M059J (cell line): ENCODE data around the gene DDX39A. TPM values are rescaled to one million over a fixed set of nuclear protein-coding genes. Genes with fewer than 3 reads are reported as not detected.

Experiments used
- DNase-seq: peaks from one replicate; pipeline ENCODE4 v3.0.0-alpha.2; 2012; ENCODE audit warnings: low read depth
- total RNA-seq: library from RNA; depleted of rRNA; stranded (reverse); fragments of >200 nt; shearing (Covaris generic); gene quantifications from 2 replicates; pipeline ENCODE4 v1.2.3, GENCODE V29; 2014

Gene DDX39A
- total RNA-seq, 1 experiment from 2014 or later: 65.3 TPM

DNA sequence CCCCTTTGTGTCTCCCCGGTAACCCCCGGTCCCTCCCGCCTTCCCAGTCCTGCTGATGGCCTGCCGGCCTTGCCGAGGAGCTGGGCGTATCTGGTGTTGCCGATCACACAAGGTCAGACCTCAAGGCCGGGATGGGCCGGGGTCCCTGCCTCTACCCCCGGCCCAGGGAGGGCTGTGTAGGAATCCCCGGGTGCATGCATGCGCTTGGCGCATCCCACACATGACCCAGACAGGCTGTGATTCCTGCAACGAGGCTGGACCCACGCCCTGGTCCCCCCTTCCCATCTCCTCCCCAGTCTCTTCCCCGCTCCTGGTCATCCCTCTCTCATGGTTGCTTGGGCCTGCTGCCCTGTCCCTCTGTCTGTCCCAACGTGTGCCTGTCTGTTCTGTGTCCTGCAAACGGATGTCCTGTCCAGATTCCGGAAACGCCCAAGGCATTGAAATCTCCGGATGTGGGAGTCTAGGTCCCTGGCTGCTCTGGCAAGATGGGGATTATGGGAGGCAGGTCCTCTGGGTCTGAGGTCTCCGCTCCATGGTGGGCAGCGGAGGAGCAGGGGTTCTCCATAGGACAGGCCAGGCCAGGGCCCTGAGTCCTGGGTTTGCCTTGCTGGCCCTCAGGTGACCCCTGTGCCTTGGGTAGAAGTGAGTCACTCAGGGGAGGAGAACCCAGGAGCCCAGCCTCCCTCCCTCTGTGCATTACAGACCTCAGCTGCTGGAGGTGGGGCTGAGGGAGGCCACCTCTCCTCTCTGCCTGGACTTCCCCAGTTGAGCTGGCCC, 15.6 kb upstream of the DDX39A start:
- DNase-seq: peak; percentile 86

DNA sequence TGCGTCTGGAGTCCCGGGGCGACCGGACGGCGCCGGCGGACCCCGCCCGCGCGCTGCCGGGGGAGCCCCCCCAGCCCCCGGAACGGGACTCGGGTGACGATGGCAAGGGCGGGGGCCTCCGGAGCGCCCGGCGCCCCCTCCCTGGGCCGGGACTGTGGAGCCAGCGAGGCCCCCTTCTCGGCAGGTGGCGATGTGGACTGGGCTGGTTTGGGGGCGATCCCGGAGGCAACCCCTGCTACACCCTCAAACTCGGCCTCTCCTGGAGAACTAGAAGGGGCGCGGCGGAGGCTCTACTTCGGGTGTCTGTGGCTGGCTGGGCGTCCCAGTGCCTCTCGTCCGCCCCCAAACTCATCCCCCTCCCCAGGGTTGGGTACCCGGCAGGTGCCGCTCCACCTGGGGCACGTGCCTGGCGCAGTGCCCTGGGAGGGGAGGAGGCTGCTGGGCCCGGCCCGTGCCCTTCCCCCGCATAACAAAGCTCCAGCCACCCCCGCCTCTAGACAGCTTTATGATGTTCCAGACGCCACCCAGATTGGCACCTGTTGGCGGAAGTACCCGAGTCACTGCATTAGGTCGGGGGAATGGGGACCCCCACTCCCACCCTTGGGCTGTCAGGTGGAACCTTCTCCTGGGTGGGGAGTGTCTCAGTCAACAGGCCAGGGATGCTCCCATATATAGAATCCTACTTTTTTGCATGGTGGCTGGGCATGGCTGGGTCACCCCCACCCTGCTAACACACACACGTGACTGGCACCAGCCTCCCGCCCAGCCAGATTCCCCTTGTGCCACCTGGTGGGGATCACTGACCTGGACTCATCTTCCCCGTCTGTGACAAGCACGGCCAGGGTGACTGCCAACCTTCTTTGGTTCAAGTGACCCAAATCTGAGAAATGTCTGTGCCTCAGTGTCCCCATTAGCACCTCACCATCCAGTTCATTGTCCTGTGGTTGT, 14.7 kb upstream of the DDX39A start:
- no peak for DNase-seq

DNA sequence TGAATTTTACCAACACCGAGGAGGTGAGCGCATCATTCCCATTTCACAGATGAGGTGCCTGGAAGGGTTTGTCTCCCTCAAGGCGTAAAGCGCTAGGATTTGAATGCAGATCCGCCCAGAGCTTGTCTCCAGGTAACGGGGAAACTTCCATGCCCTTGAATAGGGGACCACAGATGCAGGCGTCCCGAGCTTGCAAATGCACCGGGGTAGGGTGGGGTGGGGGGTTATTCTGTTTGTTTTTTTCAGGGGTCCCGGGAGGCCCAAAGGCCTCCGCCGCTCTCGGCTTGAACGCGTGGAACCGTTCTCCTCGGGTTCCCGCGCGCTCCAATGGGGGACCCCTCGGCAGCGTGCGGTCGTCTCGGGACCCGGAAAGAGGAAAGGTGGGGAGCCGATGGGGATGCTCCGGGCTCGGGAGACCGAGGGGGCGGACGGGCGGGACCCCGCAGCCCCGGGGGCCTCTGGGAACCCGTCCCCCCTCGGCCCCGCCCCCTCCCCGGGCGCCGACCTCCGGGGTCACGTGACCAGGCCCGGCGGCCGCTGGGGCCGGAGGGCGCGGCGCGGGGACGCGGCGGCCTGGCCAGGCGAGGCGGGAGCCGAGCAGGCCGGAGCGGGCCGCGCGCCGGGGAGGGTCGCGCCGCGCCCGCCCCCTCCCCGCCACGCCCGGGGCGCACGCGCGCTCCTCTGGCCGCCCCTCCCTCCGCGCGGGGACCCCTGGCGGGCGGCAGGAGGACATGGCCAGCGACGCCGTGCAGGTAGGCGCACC, 13.8 kb upstream of the DDX39A start, which contains the start of gene PKN1:
Gene PKN1, plus strand, starts transcription at position 516 of the 763 bp plus-strand sequence. Its CDS starts 216 bp downstream, at position 732.
- DNase-seq: peak; percentile 30

DNA sequence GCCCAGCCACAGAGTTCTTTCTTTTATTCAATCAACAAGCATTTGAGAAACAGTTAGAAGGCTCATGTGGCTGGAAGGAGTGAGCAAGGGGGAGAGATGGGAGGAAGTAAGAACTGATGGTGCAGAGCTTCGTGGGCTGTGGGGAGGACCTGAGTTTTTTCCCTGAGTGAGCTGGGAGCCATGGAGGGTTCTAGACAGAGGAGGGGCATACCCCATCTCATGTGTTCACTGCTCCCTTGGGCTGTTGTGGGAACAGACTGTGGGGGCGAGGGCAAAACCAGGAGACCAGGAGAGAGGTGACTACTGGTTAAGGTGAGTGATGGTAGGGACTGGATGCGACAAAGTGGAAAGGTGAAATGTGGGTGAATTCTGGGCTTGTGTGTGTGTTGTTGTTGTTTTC, 11.6 kb upstream of the DDX39A start:
- DNase-seq: no peak

DNA sequence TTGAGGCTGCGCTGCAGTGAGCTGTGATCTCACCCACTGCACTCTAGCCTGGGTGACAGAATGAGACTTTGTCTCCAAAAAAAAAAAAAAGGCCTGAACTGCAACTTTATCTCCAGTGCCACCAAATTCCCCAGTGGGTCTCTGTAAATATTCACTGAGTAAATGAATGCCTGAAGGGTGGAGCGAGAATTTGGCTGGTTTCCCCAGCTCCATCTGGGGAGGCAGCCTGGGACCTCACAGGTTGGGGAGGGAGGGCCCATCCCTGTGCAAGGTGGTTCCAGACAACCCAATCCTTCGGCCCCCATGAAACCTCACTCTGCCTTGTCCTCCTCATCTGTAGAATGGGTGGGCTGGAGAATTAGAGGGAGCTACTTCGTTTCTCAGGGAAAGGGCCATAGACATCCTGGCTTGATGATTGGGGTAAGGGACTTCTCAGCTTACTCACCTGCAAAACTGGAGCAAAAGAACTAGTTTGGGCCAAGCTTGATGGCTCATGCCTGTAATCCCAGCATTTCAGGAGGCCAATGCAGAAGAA, 9.8 kb upstream of the DDX39A start:
- DNase-seq: no peak

DNA sequence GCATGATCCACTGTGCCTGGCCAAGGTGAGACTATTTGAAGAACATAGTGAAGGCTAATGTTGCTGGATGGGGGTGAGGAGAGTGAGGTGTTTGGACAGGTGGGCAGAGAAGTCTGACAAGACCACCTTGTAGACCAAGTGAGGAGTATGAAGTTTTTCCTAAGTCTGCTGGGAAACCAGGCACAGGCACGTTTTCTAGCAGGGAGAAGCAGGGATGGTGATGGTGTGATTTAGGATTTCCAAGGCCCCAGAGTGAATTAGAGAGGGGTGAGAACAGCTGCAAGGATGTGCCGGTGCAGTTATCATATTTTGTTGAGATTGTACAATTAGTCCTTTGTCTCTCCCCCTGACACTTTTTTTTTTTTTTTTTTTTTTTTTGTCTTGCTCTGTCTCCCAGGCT, 8.3 kb upstream of the DDX39A start:
- no peak for DNase-seq

DNA sequence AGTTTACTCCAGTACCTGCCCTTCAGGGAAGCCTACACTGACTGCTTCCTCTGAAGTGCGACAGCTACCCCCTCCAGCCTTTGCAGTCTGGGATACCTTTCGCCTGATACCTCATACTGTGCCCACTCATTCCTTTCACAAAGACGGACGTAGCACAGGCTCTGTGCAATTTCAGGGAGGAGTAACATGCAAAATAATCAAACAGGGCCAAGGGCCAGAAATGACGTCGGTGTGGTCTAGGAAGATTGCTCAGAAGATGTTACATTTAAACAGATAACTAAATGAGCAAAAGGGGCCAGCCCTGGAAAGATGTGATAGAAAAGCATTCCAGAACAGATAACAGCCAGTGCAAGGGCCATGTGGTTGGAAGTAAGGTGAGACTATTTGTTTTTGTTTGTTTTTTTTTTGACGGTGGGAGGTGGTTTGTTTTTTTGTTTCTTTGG, 6.6 kb upstream of the DDX39A start:
- DNase-seq: no peak

DNA sequence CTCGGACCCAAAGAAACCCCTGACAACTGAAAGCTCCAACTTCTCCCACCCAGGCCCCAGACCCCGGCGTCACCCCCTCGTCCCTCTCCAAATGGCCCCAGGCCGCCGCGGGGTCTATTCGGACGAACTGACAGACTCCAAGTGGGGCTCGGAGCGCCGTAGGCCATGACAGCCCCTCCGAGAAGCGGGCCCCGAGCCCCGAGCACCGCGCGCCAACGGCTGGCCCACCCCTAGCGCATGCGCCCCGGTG, 360 bp downstream of the DDX39A start:
- no peak for DNase-seq

DNA sequence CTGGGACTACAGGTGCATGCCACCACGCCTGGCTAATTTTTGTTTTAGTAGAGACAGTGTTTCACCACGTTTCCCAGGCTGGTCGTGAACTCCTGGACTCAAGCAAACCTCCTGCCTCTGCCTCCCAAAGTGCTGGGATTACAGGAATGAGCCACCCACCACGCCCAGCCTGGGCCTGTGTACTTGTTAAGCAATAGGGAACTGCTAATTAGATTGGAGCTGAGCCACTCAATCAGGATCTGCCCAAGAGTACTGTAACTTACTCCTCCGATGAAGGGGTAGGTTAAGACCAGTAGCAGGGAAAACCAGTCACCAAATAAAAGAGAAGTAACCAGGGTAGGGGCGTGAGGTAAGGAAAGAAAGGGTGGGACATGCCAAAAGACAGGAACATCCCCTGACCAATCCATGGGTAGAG, 2.3 kb downstream of the DDX39A start:
- no peak for DNase-seq

DNA sequence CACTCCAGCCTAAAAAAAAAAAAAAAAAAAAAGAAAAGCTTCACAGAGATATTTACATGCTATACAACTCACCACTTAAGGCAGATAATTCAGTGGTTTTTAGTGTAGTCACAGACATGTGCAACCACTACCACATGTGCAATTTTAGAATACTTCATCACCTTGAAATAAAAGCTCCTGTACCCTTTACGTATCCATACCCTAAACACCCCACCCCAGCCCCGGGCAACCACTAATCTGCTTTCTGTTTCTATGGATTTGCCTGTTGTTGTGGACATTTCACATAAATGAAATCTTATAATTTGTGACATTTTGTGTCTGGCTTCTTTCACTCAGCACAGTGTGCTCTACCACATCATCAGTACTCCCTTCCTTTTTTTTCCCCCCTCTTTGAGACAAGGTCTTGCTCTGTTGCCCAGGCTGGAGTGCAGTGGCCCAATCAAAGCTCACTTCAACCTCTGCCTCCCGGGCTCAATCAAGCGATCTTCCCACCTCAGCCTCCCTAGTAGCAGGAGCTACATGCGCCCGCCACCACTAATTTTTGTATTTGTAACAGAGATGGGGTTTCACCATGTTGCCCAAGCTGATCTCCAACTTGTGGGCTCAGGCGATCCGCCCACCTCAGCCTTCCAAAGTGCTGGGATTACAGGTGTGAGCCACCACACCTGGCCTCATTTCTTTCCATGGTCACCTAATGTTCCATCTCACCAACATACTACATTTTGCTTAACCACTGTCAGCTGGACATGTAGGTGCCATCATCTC, 4.0 kb downstream of the DDX39A start:
- no peak for DNase-seq

DNA sequence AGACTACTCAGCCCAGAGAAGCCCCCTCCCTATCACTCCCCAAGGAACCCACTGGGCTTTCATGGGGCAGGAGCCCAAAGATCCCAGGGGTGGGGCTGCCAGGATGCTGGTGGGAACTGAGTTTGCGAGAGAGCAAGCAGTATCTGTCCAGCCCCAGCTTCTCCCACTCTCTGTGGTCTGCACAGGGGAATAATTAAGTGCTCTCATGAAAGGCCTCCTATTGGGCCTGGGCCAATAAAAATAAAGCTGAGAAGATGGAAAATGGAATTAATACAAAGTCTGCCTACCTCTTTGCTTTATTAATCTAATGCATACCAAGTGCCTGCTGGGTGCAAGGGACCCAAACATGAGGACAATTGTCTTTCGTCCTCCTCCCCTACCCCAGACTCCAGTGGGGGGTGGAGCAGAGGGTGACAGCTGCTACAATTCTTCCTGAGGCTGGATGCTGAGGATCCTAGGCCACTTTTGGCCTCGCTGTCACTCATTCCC, 5.4 kb downstream of the DDX39A start:
- peak; percentile 43 for DNase-seq

DNA sequence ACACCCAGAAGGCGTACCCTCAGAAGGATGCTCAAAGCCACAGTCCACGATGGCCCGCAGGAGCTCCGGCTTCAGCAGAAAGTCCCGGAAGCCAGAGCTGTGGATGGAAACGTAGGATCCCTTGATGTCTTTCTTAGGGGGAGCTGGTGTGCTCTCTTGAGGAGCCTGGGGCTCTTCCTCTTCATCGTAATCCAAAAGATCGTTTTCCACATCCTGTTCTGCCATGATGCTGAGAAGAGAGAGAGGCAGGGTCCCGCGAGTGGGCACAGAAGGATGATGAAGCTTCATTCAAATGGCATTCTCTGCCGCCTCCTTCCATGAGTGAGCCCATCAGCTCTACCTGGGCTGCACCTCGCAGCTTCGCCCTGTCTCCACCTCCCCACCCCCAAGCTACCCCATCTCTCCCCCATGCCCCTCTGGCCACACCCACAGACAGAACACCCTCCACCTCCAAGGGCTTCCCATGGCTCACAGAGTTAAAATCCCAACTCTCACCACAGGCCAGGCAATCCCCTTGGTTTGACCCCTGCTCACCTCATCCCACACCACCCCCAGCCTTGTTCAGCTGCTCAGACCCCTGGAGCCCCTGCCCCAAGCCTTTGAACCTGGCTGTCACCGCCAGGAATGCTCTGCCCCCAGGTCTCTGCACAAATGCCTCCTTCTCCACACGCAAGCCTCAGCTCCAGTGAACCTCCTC, 6.0 kb downstream of the DDX39A start:
- DNase-seq: no peak

DNA sequence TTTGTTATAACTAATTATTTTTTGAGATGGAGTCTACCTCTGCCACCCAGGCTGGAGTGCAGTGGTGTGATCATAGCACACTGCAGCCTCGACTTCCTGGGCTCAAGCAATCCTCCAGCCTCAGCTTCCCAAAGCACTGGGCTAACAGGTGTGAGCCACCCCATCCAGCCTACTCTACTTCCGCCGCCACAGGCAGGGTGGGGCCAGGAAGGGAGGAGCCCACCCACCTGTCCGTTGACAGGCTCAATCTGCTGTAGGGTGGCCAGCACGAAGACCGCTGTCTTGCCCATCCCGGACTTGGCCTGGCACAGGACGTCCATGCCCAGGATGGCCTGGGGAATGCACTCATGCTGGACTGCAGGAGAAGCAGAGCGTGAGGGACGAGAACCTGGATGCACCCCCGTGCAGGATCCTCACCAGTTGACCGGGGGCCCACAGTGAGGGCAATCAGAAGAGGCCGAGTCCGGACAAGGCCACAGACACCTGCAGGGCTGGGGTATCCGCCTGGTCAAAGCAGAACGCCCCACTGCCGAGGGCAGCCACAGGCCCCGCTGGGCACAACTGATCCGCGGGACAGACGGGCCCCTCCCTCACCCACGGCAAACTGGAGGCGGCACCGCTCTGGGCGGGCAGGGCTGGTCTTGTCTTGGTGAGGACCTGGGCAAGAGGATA, 6.7 kb downstream of the DDX39A start:
- DNase-seq: no peak

DNA sequence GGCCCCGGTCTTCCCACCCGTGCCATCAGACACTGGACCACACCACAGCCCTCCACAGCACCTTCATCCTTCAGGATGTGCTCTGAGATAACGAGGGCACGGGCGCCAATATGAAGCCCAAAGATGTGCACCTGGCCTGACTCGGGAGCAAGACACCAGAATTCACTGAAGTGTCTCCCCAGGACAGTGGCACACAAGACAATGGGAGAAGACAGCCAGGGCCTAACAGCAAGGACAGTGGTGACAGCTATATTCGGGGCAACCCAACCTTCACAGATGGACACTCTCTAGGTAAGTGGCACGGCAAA, 7.2 kb downstream of the DDX39A start:
- DNase-seq: no peak

DNA sequence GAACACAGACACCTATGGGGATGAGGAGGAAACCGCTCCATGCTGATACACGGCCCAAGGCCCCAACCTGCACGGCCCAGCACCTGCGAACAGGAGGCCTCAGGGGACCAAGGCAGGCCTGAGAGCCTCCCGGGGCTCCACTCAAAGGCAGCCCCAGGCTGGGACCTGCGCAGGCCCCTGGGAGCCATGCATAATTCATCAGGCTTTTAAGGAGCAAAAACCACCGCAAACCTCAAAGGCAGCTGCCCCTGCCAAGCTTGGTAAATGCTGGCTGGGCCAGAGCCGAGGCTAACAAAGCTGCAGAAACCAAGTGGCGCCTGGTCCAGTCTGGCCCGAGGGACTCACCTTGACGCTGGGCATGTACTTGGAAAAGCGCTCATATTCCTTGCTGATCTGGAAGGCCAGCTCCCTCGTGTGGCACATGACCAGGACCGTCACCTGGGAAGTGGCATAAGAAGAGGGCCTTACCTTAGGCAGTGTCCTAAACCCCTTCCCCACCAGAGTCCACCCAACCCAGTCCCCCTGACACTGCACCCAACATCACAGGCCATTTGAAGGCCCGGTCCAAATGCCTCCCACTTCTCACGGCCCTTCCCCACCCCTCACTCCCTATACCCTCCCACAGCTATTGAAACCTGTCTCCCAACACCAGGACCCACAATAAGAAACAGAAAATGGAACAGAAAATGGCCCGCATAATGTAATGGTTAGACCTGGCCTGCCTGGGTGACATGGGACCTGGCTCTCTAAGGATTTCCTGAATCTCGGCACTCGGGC, 7.8 kb downstream of the DDX39A start:
- no peak for DNase-seq

DNA sequence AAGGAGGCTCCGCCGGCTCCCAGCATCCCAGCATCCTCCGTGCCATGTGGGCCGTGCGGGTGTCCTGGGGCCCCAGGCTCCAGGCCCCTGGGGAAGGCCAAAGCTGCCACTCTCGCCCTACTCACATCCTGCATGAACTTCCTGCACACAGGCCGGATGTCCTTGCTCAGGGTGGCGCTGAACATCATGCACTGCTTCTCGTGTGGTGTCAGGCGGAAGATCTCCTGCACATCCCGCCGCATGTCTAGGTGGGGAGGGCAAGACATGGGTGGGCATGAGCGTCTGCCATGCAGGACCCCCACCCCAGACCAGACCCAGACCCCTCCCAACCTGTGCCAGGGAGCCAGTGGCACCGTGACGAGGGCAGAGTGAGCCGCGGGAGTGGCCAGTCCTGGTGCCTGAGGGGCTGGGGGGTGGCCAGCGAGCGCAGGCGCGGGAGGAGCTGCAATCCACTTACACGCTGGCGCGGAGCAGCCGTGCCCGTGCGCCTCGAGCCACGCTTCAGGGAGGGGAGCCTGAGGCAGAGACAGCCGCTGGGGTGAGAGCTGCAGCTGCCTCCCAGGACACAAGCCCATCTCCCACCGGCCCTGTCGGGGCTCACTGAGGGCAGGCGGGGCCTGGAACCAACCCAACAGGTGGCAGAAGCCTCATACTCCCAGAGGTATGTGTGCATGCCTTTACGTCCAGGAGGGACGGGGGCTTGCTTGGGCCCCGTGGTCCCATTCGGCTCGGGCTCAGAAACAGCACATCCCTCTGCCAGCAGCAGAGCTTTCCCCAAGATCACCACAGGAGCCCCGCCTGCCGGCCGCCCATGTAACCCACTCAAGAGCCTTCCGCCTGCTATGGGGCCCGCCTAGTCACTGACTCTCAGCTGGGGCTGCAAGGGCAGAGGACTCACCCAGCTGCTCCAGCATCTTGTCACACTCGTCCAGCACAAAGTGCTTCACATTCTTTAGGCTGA, 8.8 kb downstream of the DDX39A start:
- DNase-seq: no peak

DNA sequence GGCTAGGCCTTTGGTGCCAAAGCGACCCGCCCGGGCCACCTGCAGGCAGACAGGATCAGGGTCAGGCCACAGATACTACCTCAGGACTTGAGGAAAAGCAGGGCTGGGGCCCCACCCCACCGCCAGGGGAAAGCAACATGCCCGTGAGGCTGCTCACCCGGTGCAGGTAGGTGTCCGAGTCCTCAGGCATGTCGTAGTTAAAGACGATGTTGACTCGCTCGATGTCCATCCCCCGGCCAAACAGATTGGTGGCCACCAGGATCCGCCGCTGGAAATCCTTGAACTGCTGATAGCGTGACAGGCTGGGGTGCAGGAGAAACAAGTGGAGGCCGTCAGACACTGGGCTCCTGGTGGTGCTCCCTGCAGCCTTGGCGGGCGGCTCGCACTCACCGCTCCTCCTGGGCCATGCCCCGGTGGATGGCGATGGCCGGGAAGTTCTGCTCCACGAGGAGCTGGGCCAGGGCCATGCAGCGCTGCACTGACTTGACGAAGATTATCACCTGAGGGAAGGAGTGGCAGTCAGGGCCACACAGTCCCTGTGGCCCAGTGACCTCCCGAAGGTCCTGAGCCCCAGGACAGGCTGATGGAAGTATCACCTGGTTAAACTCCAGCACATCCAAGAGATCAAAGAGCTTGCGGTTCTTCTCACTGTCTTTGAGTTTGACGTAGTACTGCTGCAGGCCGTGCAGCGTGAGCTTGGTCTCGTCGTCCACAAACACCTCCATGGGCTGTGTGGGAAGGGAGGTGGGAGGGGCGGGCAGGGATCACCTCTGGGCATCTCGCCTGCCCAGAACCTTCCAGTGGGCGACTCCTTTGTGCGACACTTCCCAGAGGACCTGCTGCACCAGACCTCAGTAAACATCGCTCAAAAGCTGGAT, 9.8 kb downstream of the DDX39A start:
- no peak for DNase-seq
